ENCODE data around the gene PCSK6. TPM values are rescaled to one million over a fixed set of nuclear protein-coding genes. Genes with fewer than 3 reads are reported as not detected.

Gene PCSK6
- polyA plus RNA-seq, 3 donors, result 0.05 to 0.10 TPM; not detected in 1

GRCh38 chr15:101531170-101531569, 41.7 kb upstream of the PCSK6 start:
- peaks cover 0 to 3% (median 0%) of the 10 kb centered on the region in 7 donors for H3K9me3 Mint-ChIP-seq
- peaks cover 5% of the 10 kb centered on the region in 3 donors for H3K27me3 Mint-ChIP-seq (ENCODE audit: low read depth in 3 of 3)
- Histone ChIP-seq H3K27ac (ENCODE audit: low read depth in 1 of 2, low read length in 2 of 2) (no peak overlapping the region), H3K79me2 (ENCODE audit: insufficient read depth, low read length) (no peaks in the 10 kb centered on the region), H4K20me1 (ENCODE audit: insufficient read depth, low read length) (no peaks in the 10 kb centered on the region), H3K27me3 (ENCODE audit: control insufficient read depth in 2 of 2, insufficient read depth in 2 of 2, low read length in 2 of 2) (no peaks in the 10 kb centered on the region), H2AFZ (ENCODE audit: insufficient read depth, low read depth, low read length, poor library complexity, severe bottlenecking) (no peak overlapping the region), H3K4me1 (ENCODE audit: control insufficient read depth in 1 of 2, insufficient read depth in 2 of 2, low read length in 2 of 2) (no peaks in the 10 kb centered on the region), H3K9ac (ENCODE audit: insufficient read depth, low read length, poor library complexity, severe bottlenecking) (no peak overlapping the region), H3K4me2 (replicated peaks; ENCODE audit: extremely low read depth, low read length, poor library complexity, severe bottlenecking) (no peak overlapping the region), H3K9me3 (replicated peaks in 1 of 2; ENCODE audit: control insufficient read depth in 1 of 2, insufficient read depth in 1 of 2, low read length in 2 of 2) (no peaks in the 10 kb centered on the region), H3K4me3 (replicated peaks in 1 of 3; ENCODE audit: low read depth in 2 of 3, low read length in 3 of 3) (no peak overlapping the region), H3K36me3 (replicated peaks in 1 of 2; ENCODE audit: control insufficient read depth in 1 of 2, insufficient read depth in 2 of 2, low read length in 2 of 2) (no peaks in the 10 kb centered on the region)
- intact Hi-C loops (cut with micrococcal nuclease), result no loop called here
- H3K4me3 Mint-ChIP-seq, result no peak overlapping the region
- DNase-seq, result no peak
- TF ChIP-seq, protein P1, sequence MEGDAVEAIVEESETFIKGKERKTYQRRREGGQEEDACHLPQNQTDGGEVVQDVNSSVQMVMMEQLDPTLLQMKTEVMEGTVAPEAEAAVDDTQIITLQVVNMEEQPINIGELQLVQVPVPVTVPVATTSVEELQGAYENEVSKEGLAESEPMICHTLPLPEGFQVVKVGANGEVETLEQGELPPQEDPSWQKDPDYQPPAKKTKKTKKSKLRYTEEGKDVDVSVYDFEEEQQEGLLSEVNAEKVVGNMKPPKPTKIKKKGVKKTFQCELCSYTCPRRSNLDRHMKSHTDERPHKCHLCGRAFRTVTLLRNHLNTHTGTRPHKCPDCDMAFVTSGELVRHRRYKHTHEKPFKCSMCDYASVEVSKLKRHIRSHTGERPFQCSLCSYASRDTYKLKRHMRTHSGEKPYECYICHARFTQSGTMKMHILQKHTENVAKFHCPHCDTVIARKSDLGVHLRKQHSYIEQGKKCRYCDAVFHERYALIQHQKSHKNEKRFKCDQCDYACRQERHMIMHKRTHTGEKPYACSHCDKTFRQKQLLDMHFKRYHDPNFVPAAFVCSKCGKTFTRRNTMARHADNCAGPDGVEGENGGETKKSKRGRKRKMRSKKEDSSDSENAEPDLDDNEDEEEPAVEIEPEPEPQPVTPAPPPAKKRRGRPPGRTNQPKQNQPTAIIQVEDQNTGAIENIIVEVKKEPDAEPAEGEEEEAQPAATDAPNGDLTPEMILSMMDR (IDR thresholded peaks at IDR 0.05), result no peak
- H3K4me1 Mint-ChIP-seq, result no peaks in the 10 kb centered on the region
- WGBS (ENCODE audit: insufficient coverage), result 97% methylated on average over 11 of the region's 13 CpGs
- H3K27ac Mint-ChIP-seq, result no peak overlapping the region
- no peaks in the 10 kb centered on the region for H3K36me3 Mint-ChIP-seq

DNA sequence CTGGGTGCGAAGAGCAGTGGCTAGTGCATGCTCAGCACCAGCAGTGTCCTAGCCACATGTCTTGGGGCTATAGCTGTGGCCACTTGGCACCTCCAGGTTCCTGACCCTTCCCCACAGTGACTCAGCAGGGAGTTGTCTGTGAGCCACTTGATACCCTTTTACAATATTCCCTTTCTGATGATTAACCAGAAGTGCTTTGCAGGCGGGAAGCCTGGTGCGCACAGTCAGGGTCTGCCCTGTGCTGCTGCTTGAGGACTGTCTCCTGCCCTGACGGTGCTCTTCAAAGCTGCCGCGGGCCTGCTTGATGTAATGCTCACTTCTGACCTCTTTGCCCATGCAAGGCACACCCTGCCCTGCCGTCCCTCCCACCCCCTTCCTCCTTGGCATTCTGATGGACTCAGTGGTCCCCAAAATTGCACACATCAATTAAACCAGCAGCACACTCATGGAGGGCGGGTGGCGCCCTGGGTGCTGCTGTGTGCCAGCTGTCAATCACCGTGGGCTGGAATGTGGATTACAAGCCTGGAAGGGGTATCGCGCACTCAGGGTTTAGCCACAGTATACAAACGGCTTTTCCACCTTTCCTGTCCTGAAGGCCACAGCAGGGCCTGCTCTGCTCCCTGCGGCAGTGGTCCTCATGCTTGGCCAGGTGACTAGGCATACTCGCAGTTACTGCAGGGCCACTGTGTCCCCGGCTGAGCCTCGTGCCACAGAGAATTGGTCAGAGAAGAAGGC, 40.9 kb upstream of the PCSK6 start:
- Histone ChIP-seq H3K27ac (ENCODE audit: low read depth in 1 of 2, low read length in 2 of 2) (no peak overlapping the region), H3K4me3 (replicated peaks in 1 of 3; ENCODE audit: low read depth in 2 of 3, low read length in 3 of 3) (no peak overlapping the region), H2AFZ (ENCODE audit: insufficient read depth, low read depth, low read length, poor library complexity, severe bottlenecking) (no peak overlapping the region), H3K9me3 (replicated peaks in 1 of 2; ENCODE audit: control insufficient read depth in 1 of 2, insufficient read depth in 1 of 2, low read length in 2 of 2) (no peaks in the 10 kb centered on the region), H3K27me3 (ENCODE audit: control insufficient read depth in 2 of 2, insufficient read depth in 2 of 2, low read length in 2 of 2) (no peaks in the 10 kb centered on the region), H3K79me2 (ENCODE audit: insufficient read depth, low read length) (no peaks in the 10 kb centered on the region), H3K9ac (ENCODE audit: insufficient read depth, low read length, poor library complexity, severe bottlenecking) (no peak overlapping the region), H3K4me2 (replicated peaks; ENCODE audit: extremely low read depth, low read length, poor library complexity, severe bottlenecking) (no peak overlapping the region), H3K4me1 (ENCODE audit: control insufficient read depth in 1 of 2, insufficient read depth in 2 of 2, low read length in 2 of 2) (no peaks in the 10 kb centered on the region), H4K20me1 (ENCODE audit: insufficient read depth, low read length) (no peaks in the 10 kb centered on the region), H3K36me3 (replicated peaks in 1 of 2; ENCODE audit: control insufficient read depth in 1 of 2, insufficient read depth in 2 of 2, low read length in 2 of 2) (no peaks in the 10 kb centered on the region)
- Mint-ChIP-seq H3K4me3 (no peak overlapping the region), H3K27ac (no peak overlapping the region), H3K36me3 (no peaks in the 10 kb centered on the region), H3K4me1 (no peaks in the 10 kb centered on the region), H3K27me3 (ENCODE audit: low read depth in 3 of 3) (peaks cover 3 to 5% (median 5%) of the 10 kb centered on the region in 3 donors), H3K9me3 (peaks cover 0 to 3% (median 0%) of the 10 kb centered on the region in 7 donors)
- TF ChIP-seq, protein P1 (IDR thresholded peaks at IDR 0.05), result no peak
- intact Hi-C loops (cut with micrococcal nuclease), result no loop called here
- WGBS (ENCODE audit: insufficient coverage), result 95% methylated on average over 17 of the region's 17 CpGs
- DNase-seq, result no peak

Measured in CD14-positive monocyte (primary cell).